Fibroblast of pulmonary artery (primary cell): ENCODE measurements around the gene TFR2.
A peak's percentile ranks its signal among the peaks of the same experiment; 100 is the strongest.

ENCODE experiments used
- DNase-seq: peaks from one replicate; pipeline ENCODE4 v3.0.0-alpha.2; 2010; ENCODE audit warnings: low read depth
- H3K4me3 ChIP-seq: replicated peaks from 2 replicates; pipeline ENCODE4 v1.5.1; 2011; ENCODE audit warnings: low read depth, mild to moderate bottlenecking, control low read depth, low read length, moderate library complexity
- TF ChIP-seq, protein P1 (sequence below): IDR thresholded peaks from 2 replicates; pipeline ENCODE4 v1.5.1; 2011; ENCODE audit warnings: mild to moderate bottlenecking, control low read depth, low read length, inconsistent platforms; ENCODE audit errors: missing control alignments

TFR2 gene

GRCh38 chr7:100639995-100640516 lies 1.3 kb downstream of the TFR2 start:
- TF ChIP-seq, protein P1, sequence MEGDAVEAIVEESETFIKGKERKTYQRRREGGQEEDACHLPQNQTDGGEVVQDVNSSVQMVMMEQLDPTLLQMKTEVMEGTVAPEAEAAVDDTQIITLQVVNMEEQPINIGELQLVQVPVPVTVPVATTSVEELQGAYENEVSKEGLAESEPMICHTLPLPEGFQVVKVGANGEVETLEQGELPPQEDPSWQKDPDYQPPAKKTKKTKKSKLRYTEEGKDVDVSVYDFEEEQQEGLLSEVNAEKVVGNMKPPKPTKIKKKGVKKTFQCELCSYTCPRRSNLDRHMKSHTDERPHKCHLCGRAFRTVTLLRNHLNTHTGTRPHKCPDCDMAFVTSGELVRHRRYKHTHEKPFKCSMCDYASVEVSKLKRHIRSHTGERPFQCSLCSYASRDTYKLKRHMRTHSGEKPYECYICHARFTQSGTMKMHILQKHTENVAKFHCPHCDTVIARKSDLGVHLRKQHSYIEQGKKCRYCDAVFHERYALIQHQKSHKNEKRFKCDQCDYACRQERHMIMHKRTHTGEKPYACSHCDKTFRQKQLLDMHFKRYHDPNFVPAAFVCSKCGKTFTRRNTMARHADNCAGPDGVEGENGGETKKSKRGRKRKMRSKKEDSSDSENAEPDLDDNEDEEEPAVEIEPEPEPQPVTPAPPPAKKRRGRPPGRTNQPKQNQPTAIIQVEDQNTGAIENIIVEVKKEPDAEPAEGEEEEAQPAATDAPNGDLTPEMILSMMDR = no peak
- DNase-seq = no peak
- H3K4me3 ChIP-seq = no peak overlapping the region

DNA sequence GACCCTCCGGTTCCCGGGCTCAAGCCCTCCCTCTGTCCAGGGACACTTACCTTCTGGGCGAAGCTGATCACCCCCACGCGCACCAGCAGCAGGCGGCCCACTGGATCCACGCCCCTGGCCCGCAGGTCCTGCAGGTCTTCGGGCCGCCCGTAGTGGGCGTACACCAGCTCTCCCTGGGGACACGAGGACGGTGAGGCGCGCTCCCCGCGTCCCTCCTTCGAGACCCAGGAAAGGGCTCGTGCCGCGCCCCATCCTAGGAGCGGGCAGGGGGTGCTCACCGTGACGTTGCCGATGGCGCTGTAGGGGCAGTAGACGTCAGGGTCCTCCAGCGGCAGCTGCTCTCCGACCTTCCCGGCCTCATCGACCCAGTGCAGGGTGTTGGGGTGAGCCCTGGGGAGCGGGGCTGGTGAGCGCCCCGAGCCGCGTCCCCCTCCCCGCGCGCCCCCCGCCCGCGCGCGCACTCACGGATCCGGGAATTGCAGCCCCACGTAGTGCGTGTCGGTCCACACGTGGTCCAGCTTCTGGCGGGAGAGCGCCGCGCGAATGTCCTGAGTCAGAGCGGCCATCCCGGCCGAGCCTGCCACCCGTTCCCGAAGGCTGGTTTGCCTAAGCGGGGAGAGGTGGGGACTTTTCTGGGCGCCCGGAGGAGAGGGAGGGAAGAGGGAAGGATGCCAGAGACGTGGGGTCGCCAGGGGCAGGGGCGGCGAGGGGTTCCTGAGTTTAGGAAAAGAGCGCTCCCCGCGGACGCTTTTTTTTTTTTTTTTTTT lies 8.2 kb downstream of the TFR2 start:
- TF ChIP-seq, protein P1 = peak; percentile 31
- DNase-seq = peak; percentile 24
- H3K4me3 ChIP-seq = peak overlapping the region; percentile 43

DNA sequence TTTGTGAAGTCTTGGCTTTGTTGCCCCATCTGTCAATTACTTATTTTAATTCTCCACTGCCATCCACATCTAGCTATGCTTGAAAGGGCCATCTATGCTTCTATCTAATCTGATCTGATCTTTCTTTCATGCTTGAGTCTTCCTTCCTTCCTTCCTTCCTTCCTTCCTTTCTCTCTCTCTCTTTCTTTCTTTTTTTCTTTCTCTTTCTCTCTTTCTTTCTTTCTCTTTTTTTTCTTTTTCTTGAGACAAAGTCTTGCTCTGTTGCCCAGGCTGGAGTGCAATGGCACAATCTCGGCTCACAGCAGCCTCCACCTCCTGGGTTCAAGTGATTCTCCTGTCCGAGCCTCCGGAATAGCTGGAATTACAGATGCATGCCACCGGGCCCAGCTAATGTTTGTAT lies 11.3 kb downstream of the TFR2 start:
- no peak for DNase-seq
- H3K4me3 ChIP-seq = no peak overlapping the region
- TF ChIP-seq, protein P1 = no peak

GRCh38 chr7:100629117-100629716 lies 12.1 kb downstream of the TFR2 start:
- TF ChIP-seq, protein P1 = peak; percentile 37
- no peak overlapping the region for H3K4me3 ChIP-seq
- peak; percentile 32 for DNase-seq

- DNase-seq = no peak
- TF ChIP-seq, protein P1 = no peak
- no peak overlapping the region for H3K4me3 ChIP-seq
Measured at GRCh38 chr7:100627238-100627549, 14.2 kb downstream of the TFR2 start.

- TF ChIP-seq, protein P1 = no peak
- H3K4me3 ChIP-seq = peak overlapping the region; percentile 28
- peak; percentile 85 for DNase-seq
Measured at GRCh38 chr7:100626530-100627237, 14.7 kb downstream of the TFR2 start.
